ENCODE results near the gene SCUBE3. TPM values are rescaled to one million over a fixed set of nuclear protein-coding genes. Genes with fewer than 3 reads are reported as not detected.

The SCUBE3 gene
- total RNA-seq, 2 donors from 2014 or later = 0.33 TPM; not detected in 1

DNA sequence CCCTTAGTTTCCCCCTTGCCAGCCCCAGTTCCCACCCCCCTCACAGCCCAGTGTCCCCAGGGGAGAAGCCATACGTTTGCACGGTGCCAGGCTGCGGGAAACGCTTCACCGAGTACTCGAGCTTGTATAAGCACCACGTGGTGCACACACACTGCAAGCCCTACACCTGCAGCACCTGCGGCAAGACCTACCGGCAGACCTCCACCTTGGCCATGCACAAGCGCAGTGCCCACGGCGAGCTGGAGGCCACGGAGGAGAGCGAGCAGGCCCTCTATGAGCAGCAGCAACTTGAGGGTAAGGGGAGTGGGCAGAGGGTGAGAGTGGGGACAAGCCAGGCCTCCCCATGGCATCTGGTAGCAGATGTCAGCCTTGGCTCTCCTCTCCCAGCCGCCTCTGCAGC, 78.7 kb downstream of the SCUBE3 start:
- 78 to 80% methylated on average over 9 to 15 of the region's 15 CpGs for WGBS, 2 donors
- no peaks in the 10 kb centered on the region for H3K9me3 ChIP-seq
- H3K36me3 ChIP-seq (replicated peaks in 1 of 2; ENCODE audit: insufficient read depth in 1 of 2, low read depth in 2 of 2) = peaks cover 1 to 21% of the 10 kb centered on the region in 2 donors
- TF ChIP-seq, protein P1, sequence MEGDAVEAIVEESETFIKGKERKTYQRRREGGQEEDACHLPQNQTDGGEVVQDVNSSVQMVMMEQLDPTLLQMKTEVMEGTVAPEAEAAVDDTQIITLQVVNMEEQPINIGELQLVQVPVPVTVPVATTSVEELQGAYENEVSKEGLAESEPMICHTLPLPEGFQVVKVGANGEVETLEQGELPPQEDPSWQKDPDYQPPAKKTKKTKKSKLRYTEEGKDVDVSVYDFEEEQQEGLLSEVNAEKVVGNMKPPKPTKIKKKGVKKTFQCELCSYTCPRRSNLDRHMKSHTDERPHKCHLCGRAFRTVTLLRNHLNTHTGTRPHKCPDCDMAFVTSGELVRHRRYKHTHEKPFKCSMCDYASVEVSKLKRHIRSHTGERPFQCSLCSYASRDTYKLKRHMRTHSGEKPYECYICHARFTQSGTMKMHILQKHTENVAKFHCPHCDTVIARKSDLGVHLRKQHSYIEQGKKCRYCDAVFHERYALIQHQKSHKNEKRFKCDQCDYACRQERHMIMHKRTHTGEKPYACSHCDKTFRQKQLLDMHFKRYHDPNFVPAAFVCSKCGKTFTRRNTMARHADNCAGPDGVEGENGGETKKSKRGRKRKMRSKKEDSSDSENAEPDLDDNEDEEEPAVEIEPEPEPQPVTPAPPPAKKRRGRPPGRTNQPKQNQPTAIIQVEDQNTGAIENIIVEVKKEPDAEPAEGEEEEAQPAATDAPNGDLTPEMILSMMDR (IDR thresholded peaks at IDR 0.05) = no peak
- TF ChIP-seq POLR2A (IDR thresholded peaks at IDR 0.05) = no peak
- H3K4me3 ChIP-seq = no peak overlapping the region
- peaks cover 9% of the 10 kb centered on the region for H3K4me1 ChIP-seq
- H3K27me3 ChIP-seq = no peaks in the 10 kb centered on the region
- ATAC-seq (no peak), DNase-seq (no peak)
- H3K27ac ChIP-seq = no peak overlapping the region
- intact Hi-C loops (cut with DNase I) = loop anchor here (5.0 kb wide), 1 partner anchor 170 kb away; no protein-coding TSS in a partner anchor

DNA sequence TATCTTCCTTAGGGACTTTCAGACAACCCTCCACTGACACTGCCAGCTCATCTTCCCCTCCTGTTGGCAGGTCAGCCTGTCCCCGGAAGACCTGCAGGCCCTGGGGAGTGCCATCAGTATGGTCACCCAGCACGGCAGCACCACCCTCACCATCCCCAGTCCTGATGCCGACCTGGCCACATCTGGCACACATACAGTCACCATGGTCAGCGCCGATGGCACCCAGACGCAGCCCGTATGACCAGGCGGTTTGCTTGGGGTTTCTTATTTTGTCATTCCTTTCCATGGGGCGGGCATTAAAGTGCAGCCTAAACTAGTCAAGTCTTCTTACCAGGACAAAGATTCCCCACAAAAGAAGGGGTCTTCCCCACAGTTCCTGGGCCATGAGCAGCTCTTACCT, 79.9 kb downstream of the SCUBE3 start:
- intact Hi-C loops (cut with DNase I) = loop anchor here (5.0 kb wide), 1 partner anchor 169 kb away; no protein-coding TSS in a partner anchor
- Histone ChIP-seq H3K27ac (no peak overlapping the region), H3K4me3 (no peak overlapping the region), H3K36me3 (replicated peaks in 1 of 2; ENCODE audit: insufficient read depth in 1 of 2, low read depth in 2 of 2) (peaks cover 0 to 16% of the 10 kb centered on the region in 2 donors), H3K4me1 (peaks cover 19% of the 10 kb centered on the region), H3K9me3 (no peaks in the 10 kb centered on the region), H3K27me3 (no peaks in the 10 kb centered on the region)
- TF ChIP-seq POLR2A (IDR thresholded peaks at IDR 0.05) = no peak
- TF ChIP-seq, protein P1 (IDR thresholded peaks at IDR 0.05) = no peak
- 86 to 100% methylated on average over 3 to 9 of the region's 9 CpGs for WGBS, 2 donors
- ATAC-seq (no peak), DNase-seq (no peak)

DNA sequence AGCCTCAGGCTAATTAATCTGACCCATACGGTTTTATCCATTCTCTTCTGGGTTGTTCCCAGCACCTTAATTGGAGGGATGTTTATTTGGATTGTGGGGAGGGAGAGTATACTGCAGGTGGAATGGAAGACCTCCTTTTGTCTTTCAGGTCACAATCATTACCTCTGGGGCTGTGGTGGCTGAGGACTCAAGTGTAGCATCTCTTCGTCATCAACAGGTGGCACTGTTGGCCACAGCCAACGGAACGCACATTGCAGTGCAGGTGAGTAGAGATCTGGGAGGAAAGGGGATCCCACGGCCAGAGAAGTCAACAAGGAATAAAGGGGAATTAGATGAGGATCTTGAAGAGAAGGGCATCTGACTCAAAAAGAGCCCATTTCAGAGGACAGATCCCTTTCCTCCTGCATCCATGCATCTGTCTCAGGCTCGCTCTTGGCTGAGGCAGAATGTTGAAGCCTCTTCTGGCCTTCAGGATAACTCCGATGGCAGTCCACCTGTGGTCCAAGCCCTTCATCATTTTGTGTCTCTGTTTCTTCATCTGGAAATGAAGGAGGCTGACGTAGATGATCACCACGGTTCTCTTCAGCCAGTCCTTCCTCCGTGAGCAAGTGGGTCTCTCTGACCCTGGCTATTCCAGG, 80.7 kb downstream of the SCUBE3 start:
- Histone ChIP-seq H3K4me3 (no peak overlapping the region), H3K36me3 (replicated peaks in 1 of 2; ENCODE audit: insufficient read depth in 1 of 2, low read depth in 2 of 2) (peaks cover 0 to 16% of the 10 kb centered on the region in 2 donors), H3K9me3 (no peaks in the 10 kb centered on the region), H3K27me3 (no peaks in the 10 kb centered on the region), H3K27ac (no peak overlapping the region), H3K4me1 (peaks cover 26% of the 10 kb centered on the region)
- TF ChIP-seq, protein P1 (IDR thresholded peaks at IDR 0.05) = peak; percentile 22 to 80 (median 71)
- no peak for TF ChIP-seq POLR2A (IDR thresholded peaks at IDR 0.05)
- intact Hi-C loops (cut with DNase I) = loop anchor here (5.0 kb wide), 1 partner anchor 168 kb away; no protein-coding TSS in a partner anchor
- WGBS, 2 donors = 52 to 54% methylated on average over 10 of the region's 10 CpGs
- ATAC-seq = peak; percentile 45
- DNase-seq = peak; percentile 50 to 58 (median 56)

DNA sequence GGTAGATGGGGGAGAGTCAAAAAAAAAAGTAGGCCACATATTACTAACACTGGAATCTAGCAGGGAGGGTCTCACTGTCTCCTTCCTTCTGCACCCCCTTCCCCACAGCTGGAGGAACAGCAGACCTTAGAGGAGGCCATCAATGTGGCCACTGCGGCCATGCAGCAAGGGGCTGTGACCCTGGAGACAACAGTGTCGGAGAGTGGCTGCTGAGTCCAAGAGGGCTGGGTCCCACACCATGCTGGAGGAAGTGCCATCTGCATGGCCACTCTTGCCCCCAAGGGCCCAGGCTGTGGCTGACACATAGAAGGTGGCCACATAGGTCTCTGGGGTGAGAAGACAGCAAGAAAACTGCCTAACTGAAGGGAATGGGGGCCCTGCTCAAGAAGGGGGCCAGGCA, 81.3 kb downstream of the SCUBE3 start:
- intact Hi-C loops (cut with DNase I) = loop anchor here (5.0 kb wide), 1 partner anchor 157 kb away; the partner anchor contains the start of gene FANCE
- no peak for ATAC-seq
- TF ChIP-seq, protein P1 (IDR thresholded peaks at IDR 0.05) = no peak
- no peak for TF ChIP-seq POLR2A (IDR thresholded peaks at IDR 0.05)
- Histone ChIP-seq H3K36me3 (replicated peaks in 1 of 2; ENCODE audit: insufficient read depth in 1 of 2, low read depth in 2 of 2) (peaks cover 0 to 13% of the 10 kb centered on the region in 2 donors), H3K9me3 (no peaks in the 10 kb centered on the region), H3K27me3 (no peaks in the 10 kb centered on the region), H3K27ac (no peak overlapping the region), H3K4me3 (no peak overlapping the region), H3K4me1 (peaks cover 32% of the 10 kb centered on the region)
- 80 to 94% methylated on average over 1 to 2 of the region's 2 CpGs for WGBS, 2 donors
- no peak for DNase-seq

Data from body of pancreas (tissue), 4 donors.